Ramos (cell line): ENCODE data around the gene CAPN15.

Source experiments
- in situ Hi-C: fragments of 300-500 bp; cut with MboI; formaldehyde crosslinking; loops from one replicate; pipeline ENCODE4 v1.14.3; 2022; ENCODE audit warnings: low sequenced_read_pairs; ENCODE audit not compliant: unreplicated experiment

Gene CAPN15

GRCh38 chr16:559411-560203 is 32.1 kb downstream of the CAPN15 start:
- in situ Hi-C loops, result no loop called here

- in situ Hi-C loops, result no loop called here
These were observed 32.7 kb downstream of the CAPN15 start, which contains the start of gene PRR35 for GRCh38 chr16:560204-560700. PRR35 (plus strand) TSS chr16:560394; CDS start chr16:563295, 2,901 bp downstream.

- in situ Hi-C loops, result no loop called here
These were observed 33.3 kb downstream of the CAPN15 start for GRCh38 chr16:560701-561412.

GRCh38 chr16:561413-561794 is 33.9 kb downstream of the CAPN15 start:
- in situ Hi-C loops, result no loop called here

GRCh38 chr16:561957-562938 is 34.7 kb downstream of the CAPN15 start:
- in situ Hi-C loops, result no loop called here

GRCh38 chr16:563072-563644 is 35.6 kb downstream of the CAPN15 start:
- in situ Hi-C loops, result no loop called here

GRCh38 chr16:564690-565418 is 37.3 kb downstream of the CAPN15 start:
- in situ Hi-C loops, result no loop called here

GRCh38 chr16:565419-566330 is 38.2 kb downstream of the CAPN15 start:
- in situ Hi-C loops, result no loop called here

- in situ Hi-C loops, result no loop called here
These were observed 39.2 kb downstream of the CAPN15 start, which contains the start of gene NHLRC4 for GRCh38 chr16:566475-567372. NHLRC4 (plus strand) TSS chr16:567005; CDS start chr16:568048, 1,043 bp downstream.

GRCh38 chr16:567373-568256 is 40.1 kb downstream of the CAPN15 start:
- in situ Hi-C loops, result no loop called here

GRCh38 chr16:568401-569258 is 41.1 kb downstream of the CAPN15 start:
- in situ Hi-C loops, result no loop called here

GRCh38 chr16:569445-570254 is 42.1 kb downstream of the CAPN15 start, which contains the start of gene PIGQ:
PIGQ (plus strand) TSS chr16:569968; CDS start chr16:574075, 4,107 bp downstream.
- in situ Hi-C loops, result no loop called here

- in situ Hi-C loops, result no loop called here
These were observed 45.5 kb downstream of the CAPN15 start for GRCh38 chr16:572865-573650.
